Heart left ventricle (tissue), 13 donors: Measurements from ENCODE around the gene TRPM1.

Experiments used
- CTCF ChIP-seq, 12 donors: fragments of 200-600 bp; sonication (generic) in 4 of 12; IDR thresholded peaks; one replicate each; pipeline versions ENCODE4 v1.5.0 to v1.8.0; 2018 to 2022; ENCODE audit warnings: antibody characterized with exemption in 12 of 12, mild to moderate bottlenecking in 5 of 12
- POLR2A ChIP-seq, 2 donors: fragments of 450-650 bp; IDR thresholded peaks; one replicate each; pipeline ENCODE4 v1.6.1; 2017; ENCODE audit warnings: antibody characterized with exemption in 2 of 2, mild to moderate bottlenecking in 2 of 2, moderate library complexity in 2 of 2
- donor health status: ischemic (EF 13 %, LVEDD 7.1; RV severe dilation, severe dysfunction).
- donor health status: DM: no; HTN: yes; CAD: no.
- donor health status: DM: no; HTN: no; CAD: no.
- donor health status: ischemic (EF 25% LVEDD 6.9; RV normal size, moderate dysfunction).
- donor health status: ischemic (EF 25% LVEDD 5.7; RV mildly dilated, moderate dysfunction).
- donor health status: ischemic (EF 35%, LVEDD 5.7; RV mildly dilated, moderate dysfunction).
- donor health status: nonischemic (EF 11% LVEDD 7.7; RV severe dilation, severe dysfunction).
- donor health status: DM: yes; HTN: yes; CAD: no.
- donor health status: PGD.
- donor health status: ischemic (EF 29% LVEDD 5.4; RV normal size, mild dysfunction).
- donor health status: nonischemic (EF 23%, LVEDD 6.1; RV moderate dilation, normal function).

- TF ChIP-seq POLR2A (IDR thresholded peaks at IDR 0.05) (no peak), CTCF (IDR thresholded peaks at IDR 0.05) (no peak)
These were observed 95.9 kb downstream of the TRPM1 start for GRCh38 chr15:31005660-31006059.
